ENCODE measurements around the gene MFN2.

GRCh38 chr1:11982010-11982392 is 1.8 kb downstream of the MFN2 start:
- TF ChIP-seq ATF3 (CRISPR knock-in tag; conservative IDR thresholded peaks at IDR 0.05) (no peak), CTCF (IDR thresholded peaks at IDR 0.05) (no peak)
